SKM-1 (cell line): ENCODE measurements around the gene TAL1.
A peak's percentile ranks its signal among the peaks of the same experiment; 100 is the strongest.

Experiments
- DNase-seq: peaks from one replicate; lab custom pipeline; 2025; ENCODE audit not compliant: unreplicated experiment; lab: John Stamatoyannopoulos, UW

Gene TAL1

GRCh38 chr1:47189844-47190508, 42.0 kb downstream of the TAL1 start, which contains the start of gene PDZK1IP1:
Gene PDZK1IP1 (minus strand): TSS chr1:47190036. CDS start chr1:47189932, 104 bp downstream.
- DNase-seq: no peak

GRCh38 chr1:47188791-47189785, 42.9 kb downstream of the TAL1 start:
- DNase-seq: no peak

- DNase-seq: no peak
Observed at GRCh38 chr1:47187926-47188250, 44.1 kb downstream of the TAL1 start.

GRCh38 chr1:47187231-47187925, 44.6 kb downstream of the TAL1 start:
- DNase-seq: no peak

GRCh38 chr1:47186267-47187185, 45.5 kb downstream of the TAL1 start:
- no peak for DNase-seq

- DNase-seq: no peak
Observed at GRCh38 chr1:47184822-47185677, 47.0 kb downstream of the TAL1 start.

- DNase-seq: no peak
Observed at GRCh38 chr1:47184090-47184821, 47.8 kb downstream of the TAL1 start.

- DNase-seq: no peak
Observed at GRCh38 chr1:47183308-47184089, 48.5 kb downstream of the TAL1 start.

GRCh38 chr1:47182676-47183235, 49.3 kb downstream of the TAL1 start:
- no peak for DNase-seq

GRCh38 chr1:47181955-47182675, 49.9 kb downstream of the TAL1 start:
- DNase-seq: no peak

GRCh38 chr1:47181095-47181954, 50.7 kb downstream of the TAL1 start:
- DNase-seq: no peak

- DNase-seq: no peak
Observed at GRCh38 chr1:47180603-47181094, 51.4 kb downstream of the TAL1 start.

- no peak for DNase-seq
Observed at GRCh38 chr1:47179988-47180563, 51.9 kb downstream of the TAL1 start.

- peak; percentile 61 for DNase-seq
Observed at GRCh38 chr1:47179017-47179987, 52.7 kb downstream of the TAL1 start.

GRCh38 chr1:47178654-47179016, 53.4 kb downstream of the TAL1 start:
- DNase-seq: no peak
